Measurements from ENCODE around the gene SRPK2. TPM values are rescaled to one million over a fixed set of nuclear protein-coding genes. Genes with fewer than 3 reads are reported as not detected.

Gene SRPK2
- total RNA-seq, 2 donors from 2014 or later: 60.3 to 76.2 TPM

DNA sequence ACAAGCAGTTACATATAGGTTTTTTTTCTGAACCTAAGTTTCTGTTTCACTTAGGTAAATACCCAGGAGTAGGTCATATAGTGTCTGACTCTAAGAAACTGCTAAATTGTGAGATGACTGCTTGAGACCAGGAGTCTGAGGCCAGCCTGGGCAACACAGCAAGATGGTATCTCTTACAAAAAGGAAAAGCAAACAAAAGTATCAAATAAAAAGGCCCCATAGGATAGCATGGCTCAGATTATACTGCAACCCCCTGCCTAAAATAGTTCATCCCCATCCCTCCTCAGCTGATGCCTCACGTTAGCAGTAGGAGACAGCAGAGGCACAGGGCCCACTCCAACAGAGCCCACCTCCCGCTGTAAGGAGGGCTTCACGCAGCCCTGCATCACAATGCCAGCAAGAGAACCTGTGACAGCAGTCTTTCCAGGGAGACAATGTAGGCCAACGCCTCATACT lies 90.3 kb downstream of the SRPK2 start:
- Histone ChIP-seq H3K9me3 (ENCODE audit: control insufficient read depth, low read length) (no peaks in the 10 kb centered on the region), H3K36me3 (ENCODE audit: control insufficient read depth, insufficient read depth, low read length) (no peaks in the 10 kb centered on the region), H3K27me3 (ENCODE audit: control insufficient read depth, insufficient read depth, low read length, poor library complexity, severe bottlenecking) (no peaks in the 10 kb centered on the region), H3K27ac (ENCODE audit: low read depth, low read length) (no peak overlapping the region), H3K9ac (ENCODE audit: extremely low read depth, low read length, poor library complexity, severe bottlenecking) (no peak overlapping the region), H3K4me3 (ENCODE audit: low read length) (no peak overlapping the region), H3K4me1 (ENCODE audit: control insufficient read depth, insufficient read depth, low read length) (peaks cover 5% of the 10 kb centered on the region)
- peak; percentile 58 for DNase-seq
- Mint-ChIP-seq H3K27ac (peak overlapping the region; percentile 13), H3K4me3 (no peak overlapping the region), H3K36me3 (ENCODE audit: low read depth) (no peaks in the 10 kb centered on the region), H3K27me3 (ENCODE audit: insufficient read depth) (no peaks in the 10 kb centered on the region), H3K9me3 (no peaks in the 10 kb centered on the region), H3K4me1 (peaks cover 20% of the 10 kb centered on the region)
- 70 to 76% methylated on average over 2 to 4 of the region's 4 CpGs for WGBS, 2 experiments (ENCODE audit: insufficient coverage in 1 of 2, insufficient read length in 1 of 2)
- no peak for TF ChIP-seq CTCF (conservative IDR thresholded peaks at IDR 0.05)

- Mint-ChIP-seq H3K27me3 (ENCODE audit: insufficient read depth) (no peaks in the 10 kb centered on the region), H3K9me3 (no peaks in the 10 kb centered on the region), H3K36me3 (ENCODE audit: low read depth) (no peaks in the 10 kb centered on the region), H3K4me1 (peaks cover 20% of the 10 kb centered on the region), H3K4me3 (no peak overlapping the region), H3K27ac (no peak overlapping the region)
- no peak for DNase-seq
- WGBS, 2 experiments (ENCODE audit: insufficient coverage in 1 of 2, insufficient read length in 1 of 2): 89% methylated on average over 2 of the region's 2 CpGs; no CpG with 5 or more reads in 1 of the 2 experiments
- Histone ChIP-seq H3K27ac (ENCODE audit: low read depth, low read length) (no peak overlapping the region), H3K4me1 (ENCODE audit: control insufficient read depth, insufficient read depth, low read length) (peaks cover 5% of the 10 kb centered on the region), H3K9ac (ENCODE audit: extremely low read depth, low read length, poor library complexity, severe bottlenecking) (no peak overlapping the region), H3K36me3 (ENCODE audit: control insufficient read depth, insufficient read depth, low read length) (no peaks in the 10 kb centered on the region), H3K9me3 (ENCODE audit: control insufficient read depth, low read length) (no peaks in the 10 kb centered on the region), H3K4me3 (ENCODE audit: low read length) (no peak overlapping the region), H3K27me3 (ENCODE audit: control insufficient read depth, insufficient read depth, low read length, poor library complexity, severe bottlenecking) (no peaks in the 10 kb centered on the region)
- no peak for TF ChIP-seq CTCF (conservative IDR thresholded peaks at IDR 0.05)
Observed at GRCh38 chr7:105297985-105298384, 90.7 kb downstream of the SRPK2 start.

- no peaks in the 10 kb centered on the region for H3K9me3 Mint-ChIP-seq
- peaks cover 20% of the 10 kb centered on the region for H3K4me1 Mint-ChIP-seq
- Histone ChIP-seq H3K9me3 (ENCODE audit: control insufficient read depth, low read length) (no peaks in the 10 kb centered on the region), H3K36me3 (ENCODE audit: control insufficient read depth, insufficient read depth, low read length) (no peaks in the 10 kb centered on the region), H3K4me1 (ENCODE audit: control insufficient read depth, insufficient read depth, low read length) (peaks cover 5% of the 10 kb centered on the region), H3K27me3 (ENCODE audit: control insufficient read depth, insufficient read depth, low read length, poor library complexity, severe bottlenecking) (no peaks in the 10 kb centered on the region), H3K4me3 (ENCODE audit: low read length) (no peak overlapping the region), H3K9ac (ENCODE audit: extremely low read depth, low read length, poor library complexity, severe bottlenecking) (no peak overlapping the region), H3K27ac (ENCODE audit: low read depth, low read length) (no peak overlapping the region)
- no peak overlapping the region for H3K4me3 Mint-ChIP-seq
- no peak overlapping the region for H3K27ac Mint-ChIP-seq
- DNase-seq: no peak
- 87 to 96% methylated on average over 3 to 5 of the region's 5 CpGs for WGBS, 2 experiments (ENCODE audit: insufficient coverage in 1 of 2, insufficient read length in 1 of 2)
- H3K27me3 Mint-ChIP-seq (ENCODE audit: insufficient read depth): no peaks in the 10 kb centered on the region
- no peak for TF ChIP-seq CTCF (conservative IDR thresholded peaks at IDR 0.05)
- H3K36me3 Mint-ChIP-seq (ENCODE audit: low read depth): no peaks in the 10 kb centered on the region
Observed at GRCh38 chr7:105297309-105297708, 91.4 kb downstream of the SRPK2 start.
